Caco-2 (cell line): ENCODE data around the gene COL12A1. TPM values are rescaled to one million over a fixed set of nuclear protein-coding genes. Genes with fewer than 3 reads are reported as not detected.

Experiments
- BruUV-seq: library from RNA; stranded (reverse); fragments of 400-500 nt; replicated peaks from 2 replicates; lab custom pipeline; 2021; lab: Mats Ljungman, UMichigan
- CTCF ChIA-PET: fragments of 300-600 bp; sonication (Branson Sonifier 250); formaldehyde crosslinking; loops from one replicate; lab custom pipeline; 2022; ENCODE audit warnings: antibody characterized with exemption; lab: Charles Lee
- POLR2A ChIA-PET: fragments of 300-600 bp; sonication (Branson Sonifier 250); formaldehyde crosslinking; loops from one replicate; lab custom pipeline; 2022; ENCODE audit warnings: antibody characterized with exemption; lab: Charles Lee
- DNase-seq, 2 experiments: peaks; one replicate each; pipeline versions ENCODE4 v3.0.0 to v3.0.0-alpha.2; 2020 to 2022
- H3K27me3 ChIP-seq: replicated peaks from 2 replicates; pipeline ENCODE4 v1.6.0; 2011; ENCODE audit warnings: low read length; ENCODE audit not compliant: control insufficient read depth, insufficient read depth
- H3K36me3 ChIP-seq: 2 replicates; pipeline ENCODE4 v1.5.1; 2011; ENCODE audit warnings: low read length; ENCODE audit not compliant: control insufficient read depth, insufficient read depth
- H3K4me1 ChIP-seq: fragments of 250-450 bp; sonication (Bioruptor Pico); 2 replicates; pipeline ENCODE4 v1.5.1; 2020; ENCODE audit warnings: mild to moderate bottlenecking
- H3K4me3 ChIP-seq: 2 replicates; pipeline ENCODE4 v1.5.1; 2011; ENCODE audit warnings: low read depth, mild to moderate bottlenecking, control low read depth, low read length
- H3K9me3 ChIP-seq: fragments of 250-450 bp; sonication (Bioruptor Pico); 2 replicates; pipeline ENCODE4 v1.5.1; 2020; ENCODE audit warnings: mild to moderate bottlenecking, moderate library complexity
- H3K27ac Mint-ChIP-seq: one replicate; pipeline ENCODE4 v1.8.0; 2022; ENCODE audit warnings: mixed read lengths; ENCODE audit not compliant: unreplicated experiment
- H3K27me3 Mint-ChIP-seq: one replicate; pipeline ENCODE4 v1.8.0; 2022; ENCODE audit warnings: mixed read lengths; ENCODE audit not compliant: insufficient read depth, unreplicated experiment
- H3K36me3 Mint-ChIP-seq: one replicate; pipeline ENCODE4 v1.8.0; 2022; ENCODE audit warnings: mild to moderate bottlenecking, mixed read lengths; ENCODE audit not compliant: insufficient read depth, unreplicated experiment
- H3K4me1 Mint-ChIP-seq: one replicate; pipeline ENCODE4 v1.8.0; 2022; ENCODE audit warnings: low read depth, mixed read lengths; ENCODE audit not compliant: unreplicated experiment
- H3K4me3 Mint-ChIP-seq: one replicate; pipeline ENCODE4 v1.8.0; 2022; ENCODE audit warnings: mild to moderate bottlenecking, moderate library complexity, mixed read lengths; ENCODE audit not compliant: unreplicated experiment
- H3K9me3 Mint-ChIP-seq: one replicate; pipeline ENCODE4 v1.8.0; 2022; ENCODE audit warnings: mixed read lengths; ENCODE audit not compliant: unreplicated experiment
- intact Hi-C: fragments of 100-400 bp; cut with micrococcal nuclease; formaldehyde crosslinking; loops from one replicate; pipeline ENCODE4 v1.10.0; 2022; ENCODE audit not compliant: unreplicated experiment
- total RNA-seq: library from RNA; stranded (reverse); gene quantifications from 2 replicates; pipeline ENCODE4 v1.2.3, GENCODE V29; 2022
- TF ChIP-seq, protein P1 (sequence below), 2 experiments: fragments of 200-600 bp in 1 of 2; IDR thresholded peaks; 1 replicate in 1 of 2; 2 replicates in 1 of 2; pipeline versions ENCODE4 v1.5.1 to v1.8.0; 2011 to 2022; ENCODE audit warnings: antibody characterized with exemption in 1 of 2, control low read depth in 1 of 2, inconsistent platforms in 1 of 2, low read depth in 1 of 2, low read length in 1 of 2, mild to moderate bottlenecking in 1 of 2, moderate library complexity in 1 of 2; ENCODE audit not compliant: insufficient read depth in 1 of 2, severe bottlenecking in 1 of 2, unreplicated experiment in 1 of 2

The COL12A1 gene
- total RNA-seq, 1 experiment from 2014 or later, result 68.0 TPM

DNA sequence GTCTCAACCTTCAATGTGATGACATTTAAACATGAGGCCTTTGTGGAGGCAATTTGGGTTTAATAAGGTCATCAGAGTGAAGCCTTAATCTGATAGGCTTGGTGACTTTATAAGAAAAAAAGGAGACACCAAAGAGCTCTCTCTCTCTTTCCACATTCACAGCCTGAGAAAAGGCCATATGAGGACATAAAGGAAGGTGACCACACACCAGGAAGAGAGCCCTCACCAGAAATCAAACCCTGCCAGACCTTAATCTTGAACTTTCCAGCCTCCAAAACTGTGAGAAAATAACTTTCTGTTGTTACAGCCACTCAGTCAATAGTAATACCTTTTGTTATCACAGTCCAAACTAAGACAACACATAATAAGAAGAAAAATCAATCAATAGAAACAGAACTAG, 47.7 kb downstream of the COL12A1 start:
- no peak overlapping the region for H3K4me3 Mint-ChIP-seq
- peaks cover 24% of the 10 kb centered on the region for H3K36me3 Mint-ChIP-seq
- ChIA-PET CTCF (no interaction called here), POLR2A (no interaction called here)
- Histone ChIP-seq H3K36me3 (no peaks in the 10 kb centered on the region), H3K4me1 (peaks cover 21% of the 10 kb centered on the region), H3K9me3 (no peaks in the 10 kb centered on the region), H3K27me3 (no peaks in the 10 kb centered on the region), H3K4me3 (no peak overlapping the region)
- BruUV-seq, result no TSS peak
- H3K9me3 Mint-ChIP-seq, result no peaks in the 10 kb centered on the region
- no peaks in the 10 kb centered on the region for H3K27me3 Mint-ChIP-seq
- H3K4me1 Mint-ChIP-seq, result peaks cover 17% of the 10 kb centered on the region
- peak overlapping the region; percentile 73 for H3K27ac Mint-ChIP-seq
- no peak for DNase-seq
- intact Hi-C loops, result no loop called here
- TF ChIP-seq, protein P1, sequence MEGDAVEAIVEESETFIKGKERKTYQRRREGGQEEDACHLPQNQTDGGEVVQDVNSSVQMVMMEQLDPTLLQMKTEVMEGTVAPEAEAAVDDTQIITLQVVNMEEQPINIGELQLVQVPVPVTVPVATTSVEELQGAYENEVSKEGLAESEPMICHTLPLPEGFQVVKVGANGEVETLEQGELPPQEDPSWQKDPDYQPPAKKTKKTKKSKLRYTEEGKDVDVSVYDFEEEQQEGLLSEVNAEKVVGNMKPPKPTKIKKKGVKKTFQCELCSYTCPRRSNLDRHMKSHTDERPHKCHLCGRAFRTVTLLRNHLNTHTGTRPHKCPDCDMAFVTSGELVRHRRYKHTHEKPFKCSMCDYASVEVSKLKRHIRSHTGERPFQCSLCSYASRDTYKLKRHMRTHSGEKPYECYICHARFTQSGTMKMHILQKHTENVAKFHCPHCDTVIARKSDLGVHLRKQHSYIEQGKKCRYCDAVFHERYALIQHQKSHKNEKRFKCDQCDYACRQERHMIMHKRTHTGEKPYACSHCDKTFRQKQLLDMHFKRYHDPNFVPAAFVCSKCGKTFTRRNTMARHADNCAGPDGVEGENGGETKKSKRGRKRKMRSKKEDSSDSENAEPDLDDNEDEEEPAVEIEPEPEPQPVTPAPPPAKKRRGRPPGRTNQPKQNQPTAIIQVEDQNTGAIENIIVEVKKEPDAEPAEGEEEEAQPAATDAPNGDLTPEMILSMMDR (IDR thresholded peaks at IDR 0.05; ENCODE audit: insufficient read depth in 1 of 2, low read depth in 1 of 2, low read length in 1 of 2, severe bottlenecking in 1 of 2, unreplicated experiment in 1 of 2), result no peak

DNA sequence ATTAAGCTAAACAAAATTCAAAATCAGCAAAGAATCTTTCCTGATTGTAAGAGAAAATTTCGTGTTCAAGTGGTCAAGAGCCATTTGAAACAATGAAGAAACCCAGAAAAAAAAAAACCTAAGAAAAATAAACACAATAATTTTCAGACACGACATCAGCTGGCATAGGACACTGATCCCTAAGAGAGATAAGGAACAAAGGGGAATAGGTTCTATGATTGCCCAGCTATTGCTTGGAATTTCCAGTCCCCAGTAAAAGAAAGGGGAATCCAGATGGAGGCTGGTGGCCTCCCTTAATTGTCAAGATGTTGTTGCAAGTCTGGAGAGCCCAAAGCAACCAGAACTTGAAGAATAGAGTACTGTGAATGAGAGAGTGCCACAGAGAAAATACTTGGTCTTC, 48.5 kb downstream of the COL12A1 start:
- POLR2A ChIA-PET, result no interaction called here
- H3K36me3 ChIP-seq, result no peaks in the 10 kb centered on the region
- peaks cover 17% of the 10 kb centered on the region for H3K4me1 Mint-ChIP-seq
- no peaks in the 10 kb centered on the region for H3K9me3 ChIP-seq
- peaks cover 18% of the 10 kb centered on the region for H3K36me3 Mint-ChIP-seq
- CTCF ChIA-PET, result no interaction called here
- intact Hi-C loops, result loop anchor here (2.0 kb wide), 1 partner anchor 25 kb away; no protein-coding TSS in a partner anchor
- peak overlapping the region; percentile 8 for H3K4me3 Mint-ChIP-seq
- no peaks in the 10 kb centered on the region for H3K27me3 Mint-ChIP-seq
- H3K4me3 ChIP-seq, result no peak overlapping the region
- BruUV-seq, result no TSS peak
- TF ChIP-seq, protein P1 (IDR thresholded peaks at IDR 0.05; ENCODE audit: insufficient read depth in 1 of 2, low read depth in 1 of 2, low read length in 1 of 2, severe bottlenecking in 1 of 2, unreplicated experiment in 1 of 2), result no peak
- H3K27ac Mint-ChIP-seq, result peak overlapping the region; percentile 73
- no peaks in the 10 kb centered on the region for H3K9me3 Mint-ChIP-seq
- H3K4me1 ChIP-seq, result peaks cover 21% of the 10 kb centered on the region
- H3K27me3 ChIP-seq, result no peaks in the 10 kb centered on the region
- DNase-seq, result peak in 1 of 2 experiments; percentile 27

DNA sequence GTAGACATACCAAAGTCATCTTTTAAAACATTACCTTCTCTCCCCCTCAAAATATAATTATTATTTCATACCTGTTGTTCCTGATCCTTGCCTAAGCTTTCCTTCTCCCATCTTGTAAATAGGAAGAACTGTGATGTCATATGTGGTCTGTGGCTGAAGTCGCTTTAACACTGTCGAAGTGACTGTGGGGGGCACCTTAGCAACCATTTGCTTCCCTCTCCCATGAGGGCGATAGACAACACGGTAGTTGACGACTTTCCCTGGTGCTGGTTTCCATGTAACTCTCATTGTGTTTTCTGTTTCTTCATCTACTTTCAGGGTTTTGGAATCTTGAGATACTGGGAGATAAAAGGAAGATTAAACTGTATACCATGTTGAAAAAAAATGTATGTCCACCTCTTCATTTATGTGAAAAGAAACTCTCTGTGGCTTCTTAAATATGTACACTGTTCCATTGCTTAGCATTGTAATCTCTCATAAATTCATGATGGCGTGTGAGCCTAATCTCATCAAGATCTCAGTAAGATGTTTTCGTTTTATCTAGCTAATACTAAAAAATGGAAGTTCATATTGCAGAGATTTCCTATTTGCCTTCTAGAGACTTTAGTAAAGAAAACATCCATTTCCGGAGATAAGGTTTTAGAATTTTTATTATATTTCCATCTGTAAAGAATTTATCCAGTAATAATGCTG, 49.5 kb downstream of the COL12A1 start:
- ChIA-PET POLR2A (no interaction called here), CTCF (no interaction called here)
- TF ChIP-seq, protein P1 (IDR thresholded peaks at IDR 0.05; ENCODE audit: insufficient read depth in 1 of 2, low read depth in 1 of 2, low read length in 1 of 2, severe bottlenecking in 1 of 2, unreplicated experiment in 1 of 2), result no peak
- no peak for DNase-seq
- Mint-ChIP-seq H3K9me3 (no peaks in the 10 kb centered on the region), H3K4me1 (peaks cover 17% of the 10 kb centered on the region), H3K36me3 (peaks cover 25% of the 10 kb centered on the region), H3K27me3 (no peaks in the 10 kb centered on the region), H3K4me3 (no peak overlapping the region), H3K27ac (peak overlapping the region; percentile 11)
- Histone ChIP-seq H3K4me1 (peaks cover 21% of the 10 kb centered on the region), H3K36me3 (no peaks in the 10 kb centered on the region), H3K27me3 (no peaks in the 10 kb centered on the region), H3K9me3 (no peaks in the 10 kb centered on the region), H3K4me3 (no peak overlapping the region)
- no TSS peak for BruUV-seq
- intact Hi-C loops, result loop anchor here (2.0 kb wide), 1 partner anchor 26 kb away; no protein-coding TSS in a partner anchor
